NB4 (cell line): ENCODE results near the gene SIGLEC1.

Experiments used
- CTCF ChIP-seq: IDR thresholded peaks from one replicate; pipeline ENCODE4 v1.5.1; 2012; ENCODE audit warnings: low read depth, low read length
- MAX ChIP-seq: IDR thresholded peaks from 2 replicates; pipeline ENCODE4 v1.6.1; 2011; ENCODE audit warnings: low read depth, low read length
- MYC ChIP-seq: IDR thresholded peaks from 2 replicates; pipeline ENCODE4 v1.6.1; 2011; ENCODE audit warnings: low read depth, low read length
- POLR2A ChIP-seq: IDR thresholded peaks from 2 replicates; pipeline ENCODE4 v1.6.1; 2011; ENCODE audit warnings: mild to moderate bottlenecking; ENCODE audit not compliant: insufficient read length; ENCODE audit errors: extremely low read depth

DNA sequence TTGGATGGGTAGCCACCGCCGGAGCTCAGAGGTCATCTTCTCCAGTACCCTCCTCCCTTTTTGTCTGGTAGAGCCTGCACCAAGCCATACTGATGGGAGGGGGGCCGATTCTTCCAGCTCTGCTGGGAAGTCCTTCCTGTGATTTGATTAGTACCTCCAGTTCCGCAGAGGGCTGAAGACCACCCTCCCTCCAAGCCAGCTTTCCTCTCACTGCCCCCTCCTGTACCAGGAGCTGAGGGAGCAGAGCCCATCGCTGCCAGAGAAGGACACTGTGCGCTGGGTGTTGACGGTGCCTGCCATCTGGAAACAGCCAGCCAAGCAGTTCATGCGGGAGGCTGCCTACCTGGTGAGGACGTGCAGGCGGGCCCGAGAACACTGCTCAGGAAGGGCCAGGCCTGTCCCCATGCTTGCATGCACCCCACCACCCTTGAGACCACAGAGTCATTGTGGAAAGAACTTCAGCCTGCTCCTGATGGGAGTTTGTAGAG lies 33.3 kb upstream of the SIGLEC1 start:
- TF ChIP-seq CTCF, result no peak
- no peak for TF ChIP-seq POLR2A
- no peak for TF ChIP-seq MAX
- no peak for TF ChIP-seq MYC
